ENCODE data around the gene ADCY5.
A peak's percentile ranks its signal among the peaks of the same experiment; 100 is the strongest.

The ADCY5 gene

DNA sequence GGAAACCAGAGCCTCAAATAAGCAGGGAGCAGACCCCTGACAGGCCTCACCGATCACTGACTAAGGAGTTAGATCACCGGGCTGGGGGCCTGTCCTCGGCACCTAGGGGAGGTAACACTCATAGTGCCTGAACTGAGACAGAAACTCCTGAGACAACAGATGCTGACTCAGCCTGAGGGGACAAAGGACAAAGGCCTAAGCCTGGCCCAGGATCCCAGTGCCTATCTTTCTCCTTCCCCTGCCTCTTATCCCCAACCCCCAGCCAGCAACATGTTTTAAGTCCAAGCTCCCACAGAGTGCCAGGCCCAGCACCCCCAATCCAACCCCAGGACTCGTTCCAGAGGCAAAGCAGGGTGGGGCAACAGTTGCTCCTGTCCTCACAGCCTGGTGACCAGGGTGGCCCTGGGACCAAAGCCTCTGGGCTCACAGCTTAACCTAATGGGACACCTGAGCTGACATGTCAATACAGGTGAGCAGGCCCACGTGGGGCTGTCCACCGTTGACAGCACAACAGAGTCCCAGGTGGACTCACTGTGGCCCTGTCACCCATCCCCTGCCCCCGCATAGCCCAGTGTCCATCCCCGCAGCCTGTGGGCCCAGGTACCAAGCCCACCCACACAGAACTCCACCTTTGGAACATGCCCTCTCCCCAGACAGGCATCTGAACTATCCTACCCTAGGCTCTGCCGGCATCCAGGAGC, 37.4 kb downstream of the ADCY5 start:
- Histone ChIP-seq H3K36me3 (ENCODE audit: control insufficient read depth in 5 of 5, insufficient read depth in 5 of 5, low read length in 5 of 5) (no peaks in the 10 kb centered on the region), H3K27ac (ENCODE audit: low read depth, low read length) (no peak overlapping the region), H3K27me3 (ENCODE audit: control insufficient read depth in 5 of 5, insufficient read depth in 4 of 5, low read length in 5 of 5) (no peaks in the 10 kb centered on the region), H3K9ac (ENCODE audit: low read length in 5 of 5) (peak overlapping the region in 1 of 5 donors; percentile 39), H3K9me3 (ENCODE audit: control insufficient read depth in 5 of 5, low read length in 5 of 5) (no peaks in the 10 kb centered on the region), H3K4me3 (ENCODE audit: low read depth in 1 of 5, low read length in 5 of 5) (no peak overlapping the region), H3K4me1 (ENCODE audit: control insufficient read depth in 5 of 5, insufficient read depth in 5 of 5, low read length in 5 of 5) (peaks cover 2 to 40% (median 25%) of the 10 kb centered on the region in 5 donors)

DNA sequence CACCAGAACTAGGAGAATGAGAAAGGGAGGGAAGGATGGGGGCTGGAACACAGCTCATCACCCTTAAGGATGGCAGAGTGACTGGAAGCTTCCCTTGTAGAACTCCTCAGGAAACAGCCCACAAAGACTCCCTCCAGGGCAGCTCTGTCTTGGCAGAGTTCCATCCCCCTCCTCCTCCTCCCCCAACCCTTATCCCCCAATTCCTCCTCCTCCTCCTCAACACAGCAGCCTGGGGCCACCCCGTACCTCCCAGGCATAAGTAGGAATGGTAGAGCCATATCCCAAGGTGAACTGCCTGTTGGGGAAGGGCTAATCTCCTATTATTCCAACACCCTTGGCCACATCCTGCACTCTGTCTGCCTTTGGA, 38.8 kb downstream of the ADCY5 start:
- H3K27me3 ChIP-seq (ENCODE audit: control insufficient read depth in 5 of 5, insufficient read depth in 4 of 5, low read length in 5 of 5): no peaks in the 10 kb centered on the region
- H3K4me3 ChIP-seq (ENCODE audit: low read depth in 1 of 5, low read length in 5 of 5): no peak overlapping the region
- H3K27ac ChIP-seq (ENCODE audit: low read depth, low read length): no peak overlapping the region
- no peaks in the 10 kb centered on the region for H3K9me3 ChIP-seq (ENCODE audit: control insufficient read depth in 5 of 5, low read length in 5 of 5)
- H3K36me3 ChIP-seq (ENCODE audit: control insufficient read depth in 5 of 5, insufficient read depth in 5 of 5, low read length in 5 of 5): no peaks in the 10 kb centered on the region
- H3K4me1 ChIP-seq (ENCODE audit: control insufficient read depth in 5 of 5, insufficient read depth in 5 of 5, low read length in 5 of 5): peaks cover 6 to 47% (median 29%) of the 10 kb centered on the region in 5 donors
- H3K9ac ChIP-seq (ENCODE audit: low read length in 5 of 5): no peak overlapping the region

DNA sequence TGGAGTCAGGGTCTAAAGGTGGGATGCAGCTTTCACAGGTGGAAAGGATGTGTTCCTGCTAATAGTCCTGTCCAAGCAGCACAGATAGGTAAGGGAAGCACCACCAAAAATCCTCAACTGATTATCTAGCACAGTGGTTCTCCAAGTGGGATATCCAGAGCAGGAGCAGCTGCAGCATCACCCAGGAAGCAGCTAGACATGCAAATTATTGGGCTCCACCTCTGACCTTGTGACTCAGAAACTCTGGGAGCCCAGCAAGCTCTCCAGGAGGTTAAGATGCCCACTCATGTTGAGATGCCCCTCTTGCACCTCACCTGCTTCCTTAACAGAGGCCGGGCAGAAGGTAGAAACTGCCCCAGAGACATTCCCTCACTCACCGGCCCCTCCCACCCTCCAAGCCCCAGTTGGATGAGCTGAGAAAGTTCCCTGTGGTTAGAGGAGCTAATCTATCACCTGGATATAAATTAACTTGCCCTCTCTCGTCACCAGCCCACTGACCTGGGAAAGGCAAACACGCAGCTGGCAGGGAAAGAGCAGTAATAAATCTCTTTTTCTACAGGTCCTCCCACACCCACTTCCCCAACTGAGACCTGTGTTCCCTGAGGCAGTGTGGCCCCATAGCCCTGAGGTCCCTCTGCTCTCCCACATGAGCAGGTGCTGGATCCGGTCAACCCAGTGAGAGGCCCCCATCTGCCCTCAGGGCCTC, 39.3 kb downstream of the ADCY5 start:
- H3K27ac ChIP-seq (ENCODE audit: low read depth, low read length): no peak overlapping the region

DNA sequence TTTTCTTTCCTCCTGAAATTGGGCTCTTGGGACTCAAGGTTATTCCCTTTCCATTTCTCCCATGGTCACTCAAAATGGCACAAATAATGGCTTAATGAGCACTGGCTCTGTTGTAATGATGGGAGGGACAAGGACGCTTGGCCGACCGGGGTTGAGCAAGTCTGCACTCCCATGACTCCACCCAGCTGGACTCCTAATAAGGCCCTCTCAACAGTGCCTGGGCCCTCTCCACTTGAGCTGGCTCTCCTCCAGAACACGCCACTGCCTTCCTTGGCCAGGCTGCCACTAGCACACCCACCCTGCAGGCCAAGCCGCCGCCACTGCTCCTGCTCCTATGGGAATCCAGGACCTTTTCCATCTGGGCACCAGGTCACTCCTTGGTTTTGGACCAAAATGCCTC, 42.3 kb downstream of the ADCY5 start:
- Histone ChIP-seq H3K27me3 (ENCODE audit: control insufficient read depth in 5 of 5, insufficient read depth in 4 of 5, low read length in 5 of 5) (no peaks in the 10 kb centered on the region), H3K9me3 (ENCODE audit: control insufficient read depth in 5 of 5, low read length in 5 of 5) (no peaks in the 10 kb centered on the region), H3K36me3 (ENCODE audit: control insufficient read depth in 5 of 5, insufficient read depth in 5 of 5, low read length in 5 of 5) (no peaks in the 10 kb centered on the region), H3K4me3 (ENCODE audit: low read depth in 1 of 5, low read length in 5 of 5) (no peak overlapping the region), H3K27ac (ENCODE audit: low read depth, low read length) (peak overlapping the region; percentile 87), H3K9ac (ENCODE audit: low read length in 5 of 5) (peak overlapping the region in 1 of 5 donors; percentile 79), H3K4me1 (ENCODE audit: control insufficient read depth in 5 of 5, insufficient read depth in 5 of 5, low read length in 5 of 5) (peaks cover 0 to 56% (median 42%) of the 10 kb centered on the region in 5 donors)

More for the DNA sequence above, 39.3 kb downstream of the ADCY5 start:
- no peak overlapping the region for H3K4me3 ChIP-seq (ENCODE audit: low read depth in 1 of 5, low read length in 5 of 5)
- H3K9ac ChIP-seq (ENCODE audit: low read length in 5 of 5): no peak overlapping the region
- H3K4me1 ChIP-seq (ENCODE audit: control insufficient read depth in 5 of 5, insufficient read depth in 5 of 5, low read length in 5 of 5): peaks cover 7 to 52% (median 34%) of the 10 kb centered on the region in 5 donors
- H3K36me3 ChIP-seq (ENCODE audit: control insufficient read depth in 5 of 5, insufficient read depth in 5 of 5, low read length in 5 of 5): no peaks in the 10 kb centered on the region
- no peaks in the 10 kb centered on the region for H3K9me3 ChIP-seq (ENCODE audit: control insufficient read depth in 5 of 5, low read length in 5 of 5)
- H3K27me3 ChIP-seq (ENCODE audit: control insufficient read depth in 5 of 5, insufficient read depth in 4 of 5, low read length in 5 of 5): no peaks in the 10 kb centered on the region

DNA sequence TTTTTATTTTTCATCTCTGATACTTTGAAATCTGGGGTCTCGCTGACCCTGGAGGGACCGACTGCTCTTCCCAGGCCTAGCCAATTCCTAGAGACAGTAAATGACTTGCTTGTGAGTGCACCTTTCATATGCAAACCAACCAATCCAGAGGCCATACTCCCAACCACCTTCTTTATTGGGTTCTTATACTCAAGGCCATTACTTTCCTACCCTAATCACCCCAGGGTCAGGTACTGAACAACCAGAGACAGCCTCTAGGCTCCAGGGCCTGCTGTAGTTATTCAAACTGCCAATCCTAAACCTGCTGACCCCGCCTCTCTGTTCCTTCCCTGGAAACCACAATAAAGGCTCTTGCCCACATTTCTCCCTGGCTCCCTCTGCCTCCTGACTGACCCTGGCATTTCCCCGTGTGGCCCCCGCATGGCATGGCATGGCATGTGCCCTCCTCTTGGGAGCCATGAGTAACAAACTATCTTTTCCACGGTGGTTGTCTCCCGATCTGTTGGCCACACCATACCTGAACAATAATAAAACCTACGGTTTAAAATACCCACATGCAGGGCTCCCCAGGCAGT, 42.9 kb downstream of the ADCY5 start:
- Histone ChIP-seq H3K4me3 (ENCODE audit: low read depth in 1 of 5, low read length in 5 of 5) (no peak overlapping the region), H3K27ac (ENCODE audit: low read depth, low read length) (peak overlapping the region; percentile 87), H3K4me1 (ENCODE audit: control insufficient read depth in 5 of 5, insufficient read depth in 5 of 5, low read length in 5 of 5) (peaks cover 0 to 59% (median 47%) of the 10 kb centered on the region in 5 donors), H3K27me3 (ENCODE audit: control insufficient read depth in 5 of 5, insufficient read depth in 4 of 5, low read length in 5 of 5) (no peaks in the 10 kb centered on the region), H3K36me3 (ENCODE audit: control insufficient read depth in 5 of 5, insufficient read depth in 5 of 5, low read length in 5 of 5) (no peaks in the 10 kb centered on the region), H3K9me3 (ENCODE audit: control insufficient read depth in 5 of 5, low read length in 5 of 5) (no peaks in the 10 kb centered on the region), H3K9ac (ENCODE audit: low read length in 5 of 5) (peak overlapping the region in 1 of 5 donors; percentile 79)

DNA sequence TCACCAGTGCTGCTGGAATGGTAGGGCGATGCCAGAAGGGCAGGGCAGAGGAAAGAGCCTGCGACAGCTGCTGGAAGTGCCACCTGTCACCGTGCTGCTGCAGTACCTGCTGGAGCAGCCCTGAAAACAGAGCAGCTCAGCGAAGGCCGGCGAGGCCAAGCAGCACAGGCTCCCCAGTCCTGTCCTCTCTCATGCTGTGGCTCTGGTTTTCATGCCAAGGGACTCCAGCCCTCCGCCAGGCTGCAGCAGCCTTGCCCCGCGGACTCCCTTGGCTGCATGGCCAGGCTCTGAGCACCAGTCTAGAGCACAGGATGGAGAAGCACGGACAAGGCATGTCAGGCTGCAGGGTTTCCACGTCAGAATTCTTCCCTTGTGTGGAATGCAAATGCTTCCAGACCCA, 43.9 kb downstream of the ADCY5 start:
- peaks cover 0 to 66% (median 49%) of the 10 kb centered on the region in 5 donors for H3K4me1 ChIP-seq (ENCODE audit: control insufficient read depth in 5 of 5, insufficient read depth in 5 of 5, low read length in 5 of 5)
- peak overlapping the region in 2 of 5 donors; percentile 13 to 20 for H3K9ac ChIP-seq (ENCODE audit: low read length in 5 of 5)
- peak overlapping the region; percentile 57 for H3K27ac ChIP-seq (ENCODE audit: low read depth, low read length)

DNA sequence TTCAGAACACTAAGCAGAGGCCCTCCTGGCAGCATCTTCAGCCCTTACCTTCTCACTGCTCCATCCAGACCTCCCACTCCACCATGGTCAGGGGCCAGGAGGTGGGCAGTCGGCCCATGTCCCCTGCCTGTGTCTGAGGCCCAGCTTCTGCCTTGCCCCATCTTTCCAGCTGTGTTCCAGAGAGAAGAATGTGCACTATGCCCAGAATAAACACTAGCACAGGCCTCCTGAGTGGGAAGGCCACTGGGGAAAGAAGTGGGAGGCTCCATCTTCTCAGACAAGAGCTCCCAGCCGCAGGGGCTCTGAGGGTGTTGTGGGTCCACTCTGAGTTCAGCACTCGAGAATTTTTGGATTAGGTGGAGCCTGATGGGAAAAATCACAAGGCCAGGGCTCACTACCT, 44.5 kb downstream of the ADCY5 start:
- no peaks in the 10 kb centered on the region for H3K9me3 ChIP-seq (ENCODE audit: control insufficient read depth in 5 of 5, low read length in 5 of 5)
- H3K27ac ChIP-seq (ENCODE audit: low read depth, low read length): peak overlapping the region; percentile 57
- no peaks in the 10 kb centered on the region for H3K36me3 ChIP-seq (ENCODE audit: control insufficient read depth in 5 of 5, insufficient read depth in 5 of 5, low read length in 5 of 5)
- H3K4me1 ChIP-seq (ENCODE audit: control insufficient read depth in 5 of 5, insufficient read depth in 5 of 5, low read length in 5 of 5): peaks cover 0 to 72% (median 55%) of the 10 kb centered on the region in 5 donors
- H3K9ac ChIP-seq (ENCODE audit: low read length in 5 of 5): peak overlapping the region in 2 of 5 donors; percentile 20 to 69
- H3K27me3 ChIP-seq (ENCODE audit: control insufficient read depth in 5 of 5, insufficient read depth in 4 of 5, low read length in 5 of 5): no peaks in the 10 kb centered on the region
- H3K4me3 ChIP-seq (ENCODE audit: low read depth in 1 of 5, low read length in 5 of 5): peak overlapping the region in 3 of 5 donors; percentile 47 to 52 (median 50)

More for the DNA sequence above, 43.9 kb downstream of the ADCY5 start:
- Histone ChIP-seq H3K36me3 (ENCODE audit: control insufficient read depth in 5 of 5, insufficient read depth in 5 of 5, low read length in 5 of 5) (no peaks in the 10 kb centered on the region), H3K4me3 (ENCODE audit: low read depth in 1 of 5, low read length in 5 of 5) (no peak overlapping the region), H3K9me3 (ENCODE audit: control insufficient read depth in 5 of 5, low read length in 5 of 5) (no peaks in the 10 kb centered on the region), H3K27me3 (ENCODE audit: control insufficient read depth in 5 of 5, insufficient read depth in 4 of 5, low read length in 5 of 5) (no peaks in the 10 kb centered on the region)

DNA sequence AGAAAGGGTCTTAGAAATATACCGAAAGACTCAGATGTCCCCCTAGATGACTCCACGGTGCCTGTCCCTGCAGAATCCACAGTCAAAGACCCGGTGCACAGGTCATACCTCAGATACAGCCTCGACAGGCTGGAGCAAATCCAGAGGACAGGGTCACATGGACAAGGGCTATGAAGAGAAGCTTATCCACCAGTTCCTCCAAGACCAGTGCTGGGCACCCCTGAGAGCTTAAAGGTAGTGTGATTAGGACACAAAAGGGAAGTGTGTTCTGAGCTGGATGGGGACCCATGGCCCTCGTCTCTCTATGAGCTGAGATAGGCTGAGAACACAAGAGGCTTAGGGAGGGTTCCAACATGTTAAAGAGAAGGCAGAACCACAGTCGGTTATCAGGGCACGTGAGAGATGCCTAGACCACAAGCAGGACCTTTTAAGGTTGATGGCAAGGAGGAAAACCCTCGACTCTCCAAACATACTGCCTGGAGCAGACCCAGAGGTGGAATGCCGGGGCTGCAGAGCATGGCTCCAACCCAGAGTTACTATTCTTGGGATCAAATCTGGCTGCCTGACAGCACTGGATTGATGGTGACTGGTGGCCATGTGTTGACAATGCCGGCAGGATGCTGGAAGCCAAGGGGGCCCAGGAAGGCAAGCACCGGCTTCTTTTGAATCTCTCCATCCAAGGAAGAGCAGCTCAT, 46.9 kb downstream of the ADCY5 start:
- Histone ChIP-seq H3K9ac (ENCODE audit: low read length in 5 of 5) (peak overlapping the region in 2 of 5 donors; percentile 6 to 56), H3K27ac (ENCODE audit: low read depth, low read length) (peak overlapping the region; percentile 96), H3K4me1 (ENCODE audit: control insufficient read depth in 5 of 5, insufficient read depth in 5 of 5, low read length in 5 of 5) (peaks cover 8 to 93% (median 73%) of the 10 kb centered on the region in 5 donors), H3K4me3 (ENCODE audit: low read depth in 1 of 5, low read length in 5 of 5) (peak overlapping the region in 3 of 5 donors; percentile 4 to 47 (median 42)), H3K27me3 (ENCODE audit: control insufficient read depth in 5 of 5, insufficient read depth in 4 of 5, low read length in 5 of 5) (no peaks in the 10 kb centered on the region), H3K36me3 (ENCODE audit: control insufficient read depth in 5 of 5, insufficient read depth in 5 of 5, low read length in 5 of 5) (no peaks in the 10 kb centered on the region), H3K9me3 (ENCODE audit: control insufficient read depth in 5 of 5, low read length in 5 of 5) (no peaks in the 10 kb centered on the region)

DNA sequence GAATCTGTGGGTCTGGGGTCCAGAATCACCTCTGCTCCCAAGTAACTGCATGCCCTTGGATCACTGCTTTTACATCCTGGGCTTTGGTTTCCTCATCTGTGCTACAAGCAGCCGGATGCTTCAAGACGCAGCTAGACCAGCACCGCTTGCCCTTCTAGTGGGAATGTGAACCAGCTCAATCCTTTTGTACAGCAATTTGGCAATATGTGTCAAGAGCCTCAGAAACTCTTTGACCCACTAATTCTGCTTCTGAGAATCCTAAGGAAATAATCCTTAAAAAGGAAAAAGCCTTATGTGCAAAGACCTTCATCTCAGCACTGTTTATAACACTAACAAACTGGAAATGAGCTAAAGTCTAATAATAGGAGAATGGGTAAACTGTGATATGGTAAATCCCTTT, 48.7 kb downstream of the ADCY5 start:
- Histone ChIP-seq H3K4me3 (ENCODE audit: low read depth in 1 of 5, low read length in 5 of 5) (peak overlapping the region in 1 of 5 donors; percentile 38), H3K27ac (ENCODE audit: low read depth, low read length) (peak overlapping the region; percentile 96), H3K9ac (ENCODE audit: low read length in 5 of 5) (peak overlapping the region in 2 of 5 donors; percentile 23 to 45), H3K36me3 (ENCODE audit: control insufficient read depth in 5 of 5, insufficient read depth in 5 of 5, low read length in 5 of 5) (no peaks in the 10 kb centered on the region), H3K27me3 (ENCODE audit: control insufficient read depth in 5 of 5, insufficient read depth in 4 of 5, low read length in 5 of 5) (no peaks in the 10 kb centered on the region), H3K4me1 (ENCODE audit: control insufficient read depth in 5 of 5, insufficient read depth in 5 of 5, low read length in 5 of 5) (peaks cover 8 to 81% (median 64%) of the 10 kb centered on the region in 5 donors), H3K9me3 (ENCODE audit: control insufficient read depth in 5 of 5, low read length in 5 of 5) (no peaks in the 10 kb centered on the region)

Measured in subcutaneous abdominal adipose tissue (tissue), 5 donors.